IPS DF 4.7 (cell line): Measurements from ENCODE around the gene ACSS2.

Experiments used
- DNase-seq: peaks from one replicate; pipeline ENCODE4 v3.0.0-alpha.2; 2013; ENCODE audit warnings: low spot score; ENCODE audit errors: extremely low read depth

ACSS2 gene, protein sequence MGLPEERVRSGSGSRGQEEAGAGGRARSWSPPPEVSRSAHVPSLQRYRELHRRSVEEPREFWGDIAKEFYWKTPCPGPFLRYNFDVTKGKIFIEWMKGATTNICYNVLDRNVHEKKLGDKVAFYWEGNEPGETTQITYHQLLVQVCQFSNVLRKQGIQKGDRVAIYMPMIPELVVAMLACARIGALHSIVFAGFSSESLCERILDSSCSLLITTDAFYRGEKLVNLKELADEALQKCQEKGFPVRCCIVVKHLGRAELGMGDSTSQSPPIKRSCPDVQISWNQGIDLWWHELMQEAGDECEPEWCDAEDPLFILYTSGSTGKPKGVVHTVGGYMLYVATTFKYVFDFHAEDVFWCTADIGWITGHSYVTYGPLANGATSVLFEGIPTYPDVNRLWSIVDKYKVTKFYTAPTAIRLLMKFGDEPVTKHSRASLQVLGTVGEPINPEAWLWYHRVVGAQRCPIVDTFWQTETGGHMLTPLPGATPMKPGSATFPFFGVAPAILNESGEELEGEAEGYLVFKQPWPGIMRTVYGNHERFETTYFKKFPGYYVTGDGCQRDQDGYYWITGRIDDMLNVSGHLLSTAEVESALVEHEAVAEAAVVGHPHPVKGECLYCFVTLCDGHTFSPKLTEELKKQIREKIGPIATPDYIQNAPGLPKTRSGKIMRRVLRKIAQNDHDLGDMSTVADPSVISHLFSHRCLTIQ

DNA sequence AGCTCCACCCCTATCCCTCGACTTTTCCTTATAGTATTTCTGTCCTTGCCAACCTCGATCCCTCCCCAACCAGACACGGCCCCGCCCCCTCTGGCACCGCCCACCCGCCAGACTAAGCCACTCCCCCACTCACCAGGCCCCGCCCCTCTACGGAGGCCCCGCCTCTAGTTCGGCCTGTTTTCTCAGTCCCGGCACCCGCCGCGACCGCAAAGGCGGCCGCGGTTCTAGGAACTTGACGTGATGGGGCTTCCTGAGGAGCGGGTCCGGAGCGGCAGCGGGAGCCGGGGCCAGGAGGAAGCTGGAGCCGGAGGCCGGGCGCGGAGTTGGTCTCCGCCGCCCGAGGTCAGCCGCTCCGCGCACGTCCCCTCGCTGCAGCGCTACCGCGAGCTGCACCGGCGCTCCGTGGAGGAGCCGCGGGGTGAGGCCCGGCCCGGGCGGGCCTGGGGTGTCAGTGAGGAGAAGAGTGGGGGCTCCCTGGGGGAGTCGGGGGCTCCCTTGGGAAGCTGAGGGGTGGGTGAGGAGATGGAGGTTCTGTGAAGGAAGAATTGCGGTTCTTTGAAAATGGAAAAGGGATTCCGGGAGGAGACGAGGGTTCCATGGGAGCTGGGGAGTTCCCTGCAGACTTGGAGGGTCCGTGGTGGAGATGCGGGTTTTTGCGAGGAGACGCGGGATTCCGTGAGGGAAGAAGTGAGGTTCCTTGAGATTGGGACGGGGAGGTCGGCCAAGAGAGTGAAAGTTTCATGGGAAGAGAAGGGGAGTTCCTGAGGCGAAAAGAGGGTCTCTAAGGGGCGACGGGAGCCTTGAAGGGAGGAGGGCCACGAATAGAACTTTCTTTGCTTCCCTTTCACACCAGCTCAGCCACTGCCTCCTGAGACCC, at the start of gene ACSS2:
Gene ACSS2 (plus strand): TSS at position 207 of the 877 bp plus-strand sequence. CDS start 34 bp downstream, at position 241.
- no peak for DNase-seq

DNA sequence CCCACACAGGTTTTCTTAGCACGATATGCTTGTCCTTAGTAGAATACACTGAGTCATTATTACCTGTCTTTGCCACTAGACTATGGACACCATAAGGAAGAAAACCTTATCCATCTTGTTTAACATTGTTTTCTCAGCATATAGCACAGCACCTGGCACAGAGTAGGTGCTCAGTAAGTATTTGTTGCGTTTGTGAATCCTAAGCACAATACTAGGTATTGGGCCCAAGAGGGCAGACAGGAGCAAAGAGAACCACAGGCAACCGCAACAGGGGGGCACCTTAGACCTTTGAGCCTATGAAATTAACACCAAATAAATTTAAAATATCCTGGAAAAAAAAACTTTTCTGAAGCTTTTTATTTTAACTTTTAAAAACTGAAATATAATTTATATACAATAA, 47.2 kb upstream of the ACSS2 start:
- DNase-seq, result no peak

DNA sequence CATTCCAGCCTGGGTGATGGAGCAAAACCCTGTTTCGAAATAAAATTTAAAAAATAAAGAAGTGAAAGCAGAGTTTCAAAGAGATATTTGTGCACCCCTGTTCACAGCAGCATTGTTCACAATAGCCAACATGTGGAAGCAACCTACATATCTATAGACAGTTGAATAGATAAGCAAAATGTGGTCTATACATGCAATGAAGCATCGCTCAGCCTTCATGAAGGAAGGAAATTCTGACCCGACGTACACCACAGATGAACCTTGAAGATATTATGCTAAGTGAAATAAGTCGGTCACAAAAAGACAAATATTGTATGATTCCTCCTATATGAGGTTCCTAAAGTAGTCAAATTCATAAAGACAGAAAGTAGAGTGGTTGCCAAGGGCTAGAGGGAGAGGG, 44.5 kb upstream of the ACSS2 start:
- DNase-seq, result no peak

DNA sequence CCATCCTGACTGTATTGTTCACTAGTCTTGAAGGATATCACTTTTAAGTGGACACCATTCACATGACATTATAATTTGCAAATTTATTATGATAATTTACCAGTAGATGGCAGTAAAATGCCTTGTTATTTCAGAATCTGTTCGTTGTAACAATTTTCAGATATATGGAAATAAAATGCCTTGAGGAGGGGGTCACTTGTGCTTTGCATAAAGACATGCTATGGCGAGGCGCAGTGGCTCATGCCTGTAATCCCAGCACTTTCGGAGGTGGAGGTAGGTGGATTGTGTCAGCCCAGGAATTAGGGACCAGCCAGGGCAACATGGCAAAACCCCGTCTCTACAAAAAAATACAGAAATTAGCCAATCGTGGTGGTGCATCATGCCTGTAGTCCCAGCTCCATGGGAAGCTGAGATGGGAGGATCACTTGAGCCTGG, 41.9 kb upstream of the ACSS2 start:
- no peak for DNase-seq

DNA sequence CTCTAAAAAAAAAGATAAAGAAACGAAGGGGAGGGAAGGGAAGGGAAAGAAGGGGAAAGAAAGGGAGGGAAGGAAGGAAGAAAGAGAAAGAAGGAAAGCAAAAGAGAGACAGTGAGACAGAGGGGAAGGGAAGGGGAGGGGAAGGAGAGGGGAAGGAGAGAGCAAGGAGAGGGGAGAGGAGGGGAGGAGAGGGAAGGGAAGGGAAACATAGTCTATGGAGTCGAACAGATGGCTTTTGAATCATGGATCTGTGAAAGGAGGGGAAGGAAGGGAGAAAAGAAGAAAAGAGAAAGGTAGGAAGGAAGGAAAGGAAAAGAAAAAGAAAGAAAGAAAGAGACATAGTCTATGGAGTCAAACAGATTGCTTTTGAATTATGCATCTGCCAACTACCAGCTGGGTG, 34.3 kb upstream of the ACSS2 start:
- no peak for DNase-seq

DNA sequence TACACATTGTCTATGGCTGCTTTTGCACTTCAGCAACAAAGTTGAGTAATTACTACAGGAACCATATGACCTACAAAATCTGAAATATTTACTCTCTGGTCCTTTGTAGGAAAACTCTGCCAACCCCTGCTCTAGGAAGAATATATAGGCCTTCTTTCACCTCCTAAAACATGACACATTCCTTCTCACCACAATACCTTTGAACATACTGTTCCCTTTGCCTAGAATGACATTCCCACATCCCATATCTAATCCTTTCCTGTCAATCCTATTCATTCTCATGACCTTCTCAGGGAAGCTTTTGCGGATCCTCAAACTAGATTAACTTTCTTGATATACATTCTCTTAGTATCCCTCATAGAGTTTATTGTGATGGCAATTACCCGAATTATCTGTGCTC, 33.0 kb upstream of the ACSS2 start:
- no peak for DNase-seq

DNA sequence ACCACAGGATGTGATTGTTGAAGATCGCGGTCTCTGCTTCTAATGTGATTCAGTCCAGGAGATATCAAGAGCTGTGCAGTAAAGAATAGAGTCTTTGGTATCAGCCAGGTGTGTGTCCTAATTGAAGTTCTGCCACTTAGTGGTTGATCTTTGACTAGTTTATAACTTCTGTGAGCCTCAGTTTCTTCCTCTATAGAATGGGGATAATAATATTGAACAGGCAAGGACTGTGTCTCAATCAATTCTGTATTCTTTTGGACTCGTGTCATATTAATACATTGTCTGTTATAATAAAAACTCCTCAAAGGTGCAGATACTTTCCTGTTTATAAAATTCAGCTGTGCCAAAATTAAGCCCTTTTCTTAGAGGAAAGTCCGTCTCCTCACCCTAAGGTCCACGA, 27.8 kb upstream of the ACSS2 start:
- DNase-seq, result no peak

DNA sequence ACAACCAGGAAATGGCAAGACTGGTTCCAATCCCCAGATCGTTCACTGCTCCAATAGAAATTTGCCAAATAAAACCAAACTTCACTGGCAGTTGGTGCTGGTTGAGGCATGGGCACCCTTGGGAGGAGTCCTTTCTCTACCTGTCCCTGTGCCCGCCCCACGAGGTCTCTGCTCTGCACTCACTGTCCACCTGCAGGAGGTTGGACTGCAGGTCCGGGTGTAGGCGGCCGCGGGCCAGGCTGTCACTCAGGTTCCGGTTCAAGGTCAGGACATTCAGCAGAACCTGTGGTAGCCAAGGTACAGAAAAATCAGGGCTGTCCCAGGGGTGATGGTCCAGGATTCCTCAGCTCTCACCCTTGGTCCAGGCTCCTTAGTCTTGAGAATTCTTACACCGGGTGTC, 26.6 kb upstream of the ACSS2 start:
- no peak for DNase-seq

DNA sequence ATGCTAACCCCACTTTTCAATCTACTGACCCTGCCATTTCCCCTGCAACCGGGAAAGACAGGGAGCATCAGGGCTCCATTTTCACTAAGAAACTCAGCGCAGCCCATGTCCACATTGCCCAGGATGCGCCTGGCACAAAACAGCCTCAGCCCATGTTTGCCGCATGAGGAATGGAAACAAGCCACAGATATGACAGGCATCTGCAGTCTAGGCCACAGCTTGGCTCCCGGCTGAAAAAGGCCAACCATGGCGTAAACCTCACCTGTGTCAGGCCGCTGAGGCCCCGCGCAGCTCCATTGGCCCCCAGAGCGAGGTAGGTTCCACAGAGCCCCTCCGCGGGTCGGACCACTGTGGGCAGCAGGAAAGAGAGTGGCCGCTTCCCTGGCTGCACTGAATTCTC, 25.4 kb upstream of the ACSS2 start:
- DNase-seq, result no peak

DNA sequence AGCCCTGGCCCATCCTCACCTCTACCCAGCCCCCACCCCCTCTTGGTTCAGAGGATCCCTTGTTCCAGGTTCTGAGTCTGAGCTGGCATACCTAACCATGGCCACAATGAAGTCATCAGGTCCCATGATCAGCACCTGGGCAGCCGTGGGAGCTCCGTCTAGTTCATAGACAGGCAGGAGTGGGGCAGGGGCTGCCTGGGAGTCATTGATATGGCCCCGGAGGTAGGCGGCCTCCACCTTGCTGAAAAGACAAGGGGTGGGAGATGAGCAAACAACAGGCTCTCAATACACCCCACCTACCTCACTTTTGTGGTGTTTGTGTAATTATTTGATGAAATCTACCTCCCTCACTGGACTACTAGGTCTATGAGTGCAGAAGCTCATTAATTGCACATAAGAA, 24.1 kb upstream of the ACSS2 start:
- DNase-seq, result no peak

DNA sequence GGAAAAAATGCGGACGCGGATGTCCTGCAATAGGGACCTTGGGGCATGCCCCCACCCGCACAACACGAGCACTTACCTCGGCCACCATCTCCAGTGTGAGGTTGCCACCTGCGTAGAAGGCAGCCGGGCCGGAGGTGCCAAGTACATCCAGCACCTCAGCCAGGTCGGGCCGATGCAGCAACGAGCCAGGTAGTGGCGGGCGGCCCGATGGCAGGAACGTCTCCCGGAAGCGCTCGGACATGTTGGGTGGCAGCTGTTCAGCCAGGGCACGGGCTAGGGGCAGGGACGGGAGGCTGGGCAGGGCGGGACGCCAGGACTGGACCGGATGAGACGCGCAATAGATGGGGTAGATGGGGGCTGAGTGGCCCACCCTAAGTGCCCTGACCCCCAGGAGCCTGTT, 17.0 kb upstream of the ACSS2 start:
- DNase-seq, result no peak

DNA sequence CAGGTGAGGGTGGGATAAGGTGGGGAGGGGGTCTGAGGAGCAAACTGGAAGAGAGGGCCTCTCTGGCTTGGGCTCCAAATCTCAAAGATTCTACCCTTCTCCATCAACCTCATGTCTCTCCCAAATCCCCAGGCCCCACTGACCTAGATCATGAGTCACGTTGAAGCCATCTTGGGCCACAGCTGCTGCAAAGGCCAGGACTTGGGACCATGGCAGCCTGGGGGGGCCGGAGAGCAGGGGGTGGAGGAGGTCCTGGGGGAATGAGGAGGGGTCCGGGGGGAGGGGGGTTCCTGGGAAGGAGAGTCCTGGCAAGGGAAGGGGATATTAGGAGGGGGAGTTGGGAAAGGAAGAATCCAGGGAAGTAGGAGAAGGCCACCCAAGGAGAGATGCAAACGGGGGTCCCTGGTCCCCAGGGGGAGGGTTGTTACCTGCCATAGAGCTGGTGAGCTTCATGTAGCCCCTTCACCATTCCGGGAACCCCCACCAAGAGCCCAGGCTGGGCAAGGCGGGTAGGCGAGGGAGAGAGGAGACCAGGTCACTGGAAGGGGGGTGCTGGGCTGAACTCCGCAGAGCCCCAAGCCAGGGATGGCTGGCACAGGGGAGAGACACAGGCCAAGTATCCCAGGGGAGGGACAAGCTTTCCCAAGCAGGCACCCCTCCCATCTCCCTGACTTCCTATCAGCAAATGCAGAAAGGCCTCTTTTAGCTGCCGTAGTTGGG, 16.4 kb upstream of the ACSS2 start:
- no peak for DNase-seq

DNA sequence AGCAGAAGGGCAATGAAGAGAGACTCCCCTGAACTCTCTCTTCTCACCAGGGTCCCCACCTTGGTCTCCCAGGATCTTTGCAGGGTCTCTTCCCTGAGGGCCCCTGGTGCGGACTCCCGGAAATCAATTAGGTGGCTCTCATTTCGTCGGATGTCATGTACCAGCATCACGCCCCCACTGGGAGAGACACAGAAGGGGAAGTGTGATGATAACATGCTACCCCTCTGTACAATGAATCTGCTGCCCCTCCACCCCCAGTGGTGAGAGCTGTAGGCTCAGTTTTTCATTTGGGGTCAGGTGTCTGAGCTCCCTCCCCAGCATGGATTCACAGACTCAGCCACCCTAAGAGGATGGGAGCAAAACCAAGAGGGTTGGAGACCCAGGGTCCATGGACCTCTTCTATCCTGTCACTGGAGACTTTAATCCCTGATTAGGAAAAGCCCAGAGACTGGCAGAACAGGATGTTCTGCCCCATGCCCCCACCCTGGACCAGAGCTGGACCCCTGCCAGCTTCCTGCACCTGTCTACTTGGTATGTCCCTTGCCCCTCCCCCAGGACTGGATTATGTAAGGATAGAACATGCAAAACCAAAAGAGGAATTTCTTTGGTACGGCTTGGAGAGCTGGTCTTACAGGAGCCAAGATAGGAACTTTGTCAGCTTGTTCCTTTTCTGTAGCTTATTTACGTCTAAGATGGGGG, 14.9 kb upstream of the ACSS2 start:
- no peak for DNase-seq

DNA sequence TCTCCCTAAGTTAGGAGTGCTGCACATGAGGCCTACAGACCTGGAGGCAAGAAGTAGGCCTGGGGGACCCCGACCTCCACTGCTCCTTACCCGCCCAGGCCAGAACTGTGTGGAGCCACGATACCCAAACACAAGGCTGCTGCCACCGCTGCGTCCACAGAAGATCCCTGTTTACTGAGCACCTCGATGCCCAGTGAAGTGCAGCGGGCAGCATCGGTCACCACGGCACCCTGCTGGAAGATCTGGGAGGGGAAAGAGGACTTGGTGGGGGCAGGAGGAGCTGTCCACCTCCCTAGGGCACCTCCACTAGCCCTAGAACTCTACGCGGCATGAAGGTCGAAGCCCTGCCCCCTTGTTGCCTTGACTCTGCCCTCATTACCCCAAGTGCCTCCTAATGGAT, 13.7 kb upstream of the ACSS2 start:
- DNase-seq, result no peak

DNA sequence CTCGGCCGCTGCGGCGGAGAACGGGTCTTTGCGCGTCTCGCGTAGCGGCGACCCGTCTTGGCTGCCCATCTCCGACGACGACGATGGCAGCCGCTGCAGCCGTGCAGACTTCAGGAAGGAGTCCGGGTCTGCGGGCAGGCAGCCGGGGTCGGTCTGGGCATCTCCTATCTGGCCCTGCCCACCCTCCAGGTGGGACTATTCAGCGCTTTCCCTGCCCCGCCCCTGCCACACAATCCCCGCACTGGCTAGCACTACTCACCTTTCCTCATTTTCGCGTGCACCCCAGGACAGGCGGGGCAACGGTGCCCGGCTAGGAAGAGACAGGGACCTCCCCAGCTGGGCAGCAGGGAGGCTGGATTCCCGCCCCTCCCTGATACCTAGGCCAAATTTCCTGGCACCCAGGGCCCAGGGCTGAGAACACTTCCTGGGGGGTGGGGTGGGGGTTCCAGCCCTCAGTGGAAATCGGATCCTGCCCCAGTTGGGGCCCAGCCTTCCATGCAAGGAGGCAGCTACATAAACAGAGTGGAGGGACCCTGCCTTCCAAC, 12.9 kb upstream of the ACSS2 start:
- DNase-seq, result no peak

DNA sequence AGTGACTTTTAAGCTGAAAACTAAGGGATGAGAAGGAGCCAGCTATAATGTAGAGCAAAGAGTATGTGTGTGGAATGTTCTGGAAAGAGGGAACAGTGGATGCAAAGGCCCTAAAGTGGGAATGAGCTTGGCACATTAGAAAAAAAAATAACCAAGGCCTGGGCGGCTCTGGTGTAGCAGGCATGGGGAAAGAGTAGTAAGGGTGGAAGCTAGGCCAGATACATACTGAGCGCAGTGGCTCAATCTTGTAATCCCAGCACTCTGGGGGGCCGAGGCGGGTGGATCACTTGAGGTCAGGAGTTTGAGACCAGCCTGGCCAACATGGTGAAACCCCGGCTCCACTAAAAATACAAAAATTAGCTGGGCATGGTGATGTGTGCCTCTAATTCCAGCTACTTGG, 12.2 kb upstream of the ACSS2 start:
- no peak for DNase-seq

DNA sequence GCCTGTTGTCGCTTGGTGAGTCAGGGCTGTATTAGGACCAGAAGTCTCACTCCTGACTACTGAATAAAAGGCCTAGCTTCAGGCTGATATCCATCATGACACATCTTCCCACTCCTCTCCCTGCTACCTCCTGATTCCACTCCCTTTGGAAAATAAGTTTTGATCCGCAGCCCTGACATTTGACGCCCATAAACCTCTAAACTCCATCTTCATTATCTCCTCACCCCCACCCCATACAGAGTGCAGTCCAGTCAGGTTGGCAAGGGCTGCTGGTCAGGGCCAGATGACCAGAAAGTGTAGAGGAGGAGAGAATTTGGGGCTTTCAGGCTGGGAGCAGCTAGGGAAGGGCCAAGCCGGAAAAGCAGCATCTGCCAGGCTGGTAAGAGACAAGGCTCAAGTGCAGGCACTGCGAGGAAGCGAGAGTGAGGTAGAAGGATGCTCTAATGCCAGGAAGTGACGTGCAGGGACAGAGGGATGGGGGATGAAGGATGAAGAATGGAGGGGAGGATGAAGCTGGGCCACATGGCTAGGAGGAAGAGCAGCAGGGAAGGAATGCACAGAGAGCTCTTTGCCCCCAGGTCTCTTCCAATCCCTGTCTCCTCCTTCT, 5.0 kb upstream of the ACSS2 start:
- no peak for DNase-seq

DNA sequence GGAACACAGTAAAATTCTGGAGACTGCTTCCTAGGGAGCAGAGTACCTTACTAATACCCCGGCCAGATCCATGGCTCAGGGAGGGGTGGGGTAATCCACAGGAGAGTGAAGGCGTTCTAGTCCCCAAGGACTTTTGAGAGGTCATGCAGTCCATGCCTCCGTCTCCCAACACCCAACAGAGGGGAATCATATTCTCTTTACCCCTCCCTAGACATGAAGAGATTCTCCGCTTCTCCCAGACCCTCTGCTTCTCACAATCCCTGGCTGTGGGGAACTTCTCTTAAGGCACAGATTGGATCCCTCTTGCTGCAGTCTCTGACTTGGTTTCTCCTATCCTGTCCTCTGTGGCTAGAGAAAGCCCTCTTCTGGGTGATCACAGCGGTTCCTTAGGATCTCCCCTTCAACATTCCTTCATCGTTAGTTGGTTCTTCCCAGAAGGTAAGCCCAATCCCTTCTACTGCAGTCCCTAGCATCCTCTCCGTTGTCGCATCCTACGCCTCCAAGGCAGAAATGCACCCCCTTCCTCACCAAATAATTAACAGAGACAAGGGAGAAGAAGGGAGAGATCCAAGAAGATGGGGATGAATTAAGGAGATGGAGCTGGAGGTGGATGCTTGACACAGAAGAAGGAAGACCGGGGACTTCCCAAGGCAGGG, 4.3 kb upstream of the ACSS2 start:
- no peak for DNase-seq

DNA sequence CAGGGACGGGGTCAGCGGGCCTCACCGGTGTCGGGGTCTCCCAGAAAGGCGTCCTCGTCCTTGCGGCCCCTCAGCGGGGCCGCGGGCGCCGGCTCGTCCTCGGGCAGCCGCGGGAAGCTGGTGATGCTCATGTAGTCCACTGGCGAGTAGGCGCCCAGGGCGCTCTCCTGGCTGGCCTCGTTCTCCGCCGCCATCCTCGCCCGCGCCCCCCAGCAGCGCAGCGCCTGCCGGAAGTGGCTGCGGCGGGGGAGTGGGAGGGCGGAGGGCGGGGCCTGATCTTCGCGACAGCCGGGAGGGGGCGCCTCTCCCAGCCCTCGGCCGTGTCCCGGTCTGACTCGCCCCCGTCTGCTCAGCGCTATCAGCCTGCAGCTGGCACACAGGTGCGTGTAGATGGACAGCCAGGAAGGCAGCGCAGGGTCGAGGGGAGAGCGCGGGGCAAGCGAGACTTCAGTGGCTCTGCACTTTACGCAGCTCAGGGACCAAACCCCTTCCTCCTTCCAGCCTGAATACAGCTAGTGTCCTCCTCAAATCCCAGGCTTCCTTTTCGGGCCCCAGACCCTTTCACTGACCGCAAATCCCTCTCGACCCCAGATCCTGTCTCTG, 3.7 kb upstream of the ACSS2 start, which contains the start of gene GGT7:
Gene GGT7 (minus strand): TSS at position 235 of the 603 bp plus-strand sequence. CDS start 41 bp downstream, at position 194.
- no peak for DNase-seq
